Right forelimb (tissue), 1 donor: ENCODE measurements around the gene LINGO4.
A peak's percentile ranks its signal among the peaks of the same experiment; 100 is the strongest.
"Not testable (repeated sequence)": the region's sequence is repeated elsewhere in the genome, so short reads cannot be mapped to it uniquely, and the experiment has no call there.

ENCODE experiments used
- DNase-seq: peaks from one replicate; pipeline ENCODE4 v3.0.0-alpha.2; 2018

Gene LINGO4

DNA sequence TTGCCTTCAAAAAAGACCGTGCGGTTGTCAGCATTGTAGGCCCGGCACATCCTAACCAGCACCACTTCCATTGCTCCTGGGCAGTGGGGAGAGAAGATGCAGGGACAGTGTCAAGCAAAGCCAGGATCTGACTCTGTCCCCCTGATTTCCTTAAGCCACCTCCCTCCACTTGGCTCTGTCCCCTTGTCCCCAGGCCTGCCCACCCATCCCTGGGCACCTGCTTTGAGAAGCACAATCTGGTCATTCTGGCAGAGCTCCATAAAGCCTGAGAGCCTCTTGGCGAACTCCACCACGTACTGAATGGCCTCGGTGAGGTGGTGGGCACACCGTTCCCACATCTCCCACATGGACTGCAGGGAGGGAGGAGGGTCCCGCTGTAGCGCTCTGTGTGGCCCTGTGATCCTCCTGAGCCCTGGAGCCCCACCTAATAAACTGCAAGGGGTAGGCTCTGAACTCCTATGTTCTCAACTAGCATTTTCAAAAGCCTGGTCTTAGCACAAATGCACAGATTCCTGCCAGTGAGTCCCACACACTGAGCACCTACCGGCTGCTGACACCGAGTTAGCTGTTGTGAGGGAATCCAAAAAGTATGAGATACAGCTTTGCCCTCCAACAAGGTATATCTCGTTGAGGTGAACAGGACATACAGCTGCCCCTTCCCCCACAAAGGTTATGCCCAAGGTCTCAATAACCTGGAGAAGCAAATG, 8.2 kb upstream of the LINGO4 start:
- DNase-seq = no peak

DNA sequence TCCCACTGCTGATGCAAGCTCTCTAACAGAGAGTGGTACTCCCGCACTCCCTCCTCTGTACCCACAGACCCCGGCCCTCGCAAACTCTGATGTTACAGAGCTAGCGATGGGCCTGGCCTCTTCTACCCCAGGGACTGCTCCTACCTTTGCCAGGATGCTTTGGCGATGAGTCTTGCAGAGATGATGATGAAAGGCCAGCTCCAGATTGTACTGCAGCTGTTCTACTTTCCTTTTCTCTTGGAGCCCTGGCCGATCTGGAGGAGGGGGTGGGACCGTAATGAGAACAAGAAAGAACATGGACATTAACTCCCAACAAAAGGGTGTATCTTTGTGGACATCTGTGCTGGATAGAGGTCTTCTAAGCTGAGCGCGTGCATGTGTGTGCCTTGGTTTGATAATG, 6.0 kb upstream of the LINGO4 start:
- DNase-seq = no peak

DNA sequence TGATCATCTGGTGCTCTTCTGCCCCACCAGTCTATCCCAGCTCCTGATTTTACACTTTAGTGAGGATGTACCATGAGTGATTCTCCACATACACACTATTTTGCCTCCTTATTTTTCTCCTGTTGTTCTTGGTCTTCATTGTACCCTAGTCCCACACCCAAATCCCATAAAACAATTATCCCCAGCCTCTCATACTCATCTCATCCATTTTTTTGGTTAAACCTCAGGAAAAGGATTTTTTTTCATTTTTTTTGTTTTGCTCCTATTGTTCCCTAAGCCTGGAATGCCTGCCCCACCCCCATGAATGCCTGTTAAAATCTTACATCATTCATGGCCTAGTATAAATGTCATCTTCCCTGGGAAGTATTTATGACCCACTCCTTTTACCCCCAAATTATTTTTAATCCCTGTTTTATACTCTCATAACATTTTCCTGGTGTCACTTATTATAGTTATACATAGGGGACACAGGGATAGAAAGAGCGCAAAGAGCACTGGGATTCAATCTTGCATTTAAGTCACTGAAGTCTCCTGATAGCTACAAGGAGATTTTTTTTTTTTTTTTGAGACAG, 4.9 kb upstream of the LINGO4 start:
- no peak for DNase-seq

DNA sequence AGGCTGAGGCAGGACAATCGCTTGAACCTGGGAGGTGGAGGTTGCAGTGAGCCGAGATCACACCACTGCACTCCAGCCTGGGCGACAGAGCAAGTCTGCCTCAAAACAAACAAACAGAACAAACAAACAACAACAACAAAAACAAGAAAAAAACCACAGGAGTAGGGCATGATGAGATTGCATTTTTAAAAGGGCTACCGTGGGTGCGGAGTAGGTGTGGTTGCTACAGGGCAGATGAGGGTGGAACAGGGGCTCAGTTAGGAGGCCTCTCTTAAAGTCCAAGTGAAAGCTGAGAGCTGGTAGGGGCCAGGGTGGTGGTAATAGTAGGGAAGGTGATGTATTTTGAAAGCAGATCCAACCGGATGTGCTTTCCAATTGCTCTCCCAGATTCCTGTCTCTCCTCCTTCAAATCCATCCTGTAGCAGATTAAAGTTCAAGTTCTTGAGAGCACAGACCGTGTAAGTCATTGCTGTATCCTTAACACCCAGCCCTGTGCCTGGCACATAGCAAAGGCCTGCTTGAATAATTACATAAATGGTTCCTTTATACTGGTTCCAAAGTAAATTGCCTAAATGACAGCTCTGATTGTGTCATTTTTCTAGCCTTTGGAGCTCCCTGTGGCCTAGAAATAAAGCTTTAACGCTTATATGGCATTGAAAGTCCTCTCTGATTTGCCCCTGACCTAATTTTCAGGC, 4.2 kb upstream of the LINGO4 start:
- no peak for DNase-seq

DNA sequence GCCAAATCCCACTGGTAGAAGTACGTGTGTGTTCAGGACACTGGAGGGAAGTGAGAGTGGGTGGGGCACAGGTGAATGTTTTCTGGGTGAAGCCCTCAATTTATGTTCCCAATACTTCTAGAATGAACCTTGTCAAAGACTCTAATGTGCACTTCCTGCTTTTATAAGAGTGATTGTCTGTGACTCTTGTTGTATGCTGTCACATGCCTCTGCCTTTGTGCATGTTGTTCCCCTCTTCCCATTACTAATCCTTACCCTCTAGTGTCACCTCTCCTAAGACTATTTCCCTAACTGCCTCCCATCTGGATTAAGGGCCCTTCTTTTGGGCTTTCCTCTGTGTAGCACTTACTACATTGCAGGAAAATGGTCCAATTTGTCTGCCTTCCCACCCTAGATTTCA, 2.5 kb upstream of the LINGO4 start:
- peak; percentile 5 for DNase-seq

DNA sequence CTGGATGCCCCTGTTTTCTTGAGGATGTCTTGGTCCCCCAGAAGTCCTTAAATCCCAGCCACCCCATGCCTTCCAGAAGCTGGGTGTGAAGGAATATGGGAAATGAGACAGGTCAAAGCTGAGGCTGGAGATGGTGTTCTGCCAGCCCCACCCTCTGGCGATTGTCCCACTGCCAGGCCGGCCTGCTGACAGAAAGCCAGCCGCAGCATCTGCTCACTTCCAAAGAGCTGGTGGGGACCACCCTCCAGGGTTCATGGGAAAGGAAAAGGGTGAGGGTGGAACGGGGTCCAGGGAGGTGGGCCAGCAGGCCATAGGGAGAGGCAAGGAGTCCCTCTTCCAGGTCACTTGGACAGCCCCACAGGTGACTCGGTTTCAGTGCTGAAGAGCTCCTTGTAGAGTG, 1.9 kb upstream of the LINGO4 start:
- peak; percentile 19 for DNase-seq

DNA sequence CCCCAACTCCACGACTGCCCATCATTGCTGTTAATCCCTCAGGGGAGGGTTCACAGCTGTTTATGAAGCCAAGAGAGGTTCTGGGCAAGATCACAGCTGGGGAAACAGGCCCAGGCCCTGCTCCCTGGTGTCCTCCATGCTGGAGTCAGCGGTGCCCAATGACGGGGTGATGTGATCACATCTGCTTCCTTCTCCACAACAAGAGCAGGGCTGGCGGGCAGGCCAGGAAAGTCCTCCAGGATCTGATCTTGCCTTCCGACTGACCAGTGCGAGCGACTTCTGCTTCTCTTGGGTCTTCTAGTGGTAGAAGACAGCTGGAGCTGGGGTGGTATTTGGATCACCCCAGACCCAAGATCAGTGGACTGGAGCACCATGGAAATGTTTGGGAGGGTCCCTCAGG, 951 bp upstream of the LINGO4 start:
- DNase-seq = peak; percentile 33

DNA sequence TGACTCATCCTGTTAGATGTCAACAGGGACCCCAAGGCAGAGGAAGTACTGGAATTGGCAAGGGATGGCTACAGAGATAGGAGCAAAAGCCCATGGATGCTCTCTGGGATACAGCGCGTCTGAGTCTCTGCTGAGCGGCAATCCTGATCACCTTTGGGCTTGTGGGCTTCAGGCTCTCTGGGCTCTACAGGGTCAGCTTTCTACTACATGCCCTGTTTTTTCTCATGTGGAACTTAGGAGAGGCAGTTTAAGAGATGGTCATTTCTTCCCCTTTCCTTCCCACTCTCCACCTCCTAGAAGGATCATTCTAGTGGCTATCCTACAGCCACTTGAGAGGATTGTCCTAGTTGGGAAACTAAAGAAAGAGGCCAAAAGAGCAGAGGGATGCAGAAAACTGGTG, 1.3 kb downstream of the LINGO4 start:
- DNase-seq = peak; percentile 15

DNA sequence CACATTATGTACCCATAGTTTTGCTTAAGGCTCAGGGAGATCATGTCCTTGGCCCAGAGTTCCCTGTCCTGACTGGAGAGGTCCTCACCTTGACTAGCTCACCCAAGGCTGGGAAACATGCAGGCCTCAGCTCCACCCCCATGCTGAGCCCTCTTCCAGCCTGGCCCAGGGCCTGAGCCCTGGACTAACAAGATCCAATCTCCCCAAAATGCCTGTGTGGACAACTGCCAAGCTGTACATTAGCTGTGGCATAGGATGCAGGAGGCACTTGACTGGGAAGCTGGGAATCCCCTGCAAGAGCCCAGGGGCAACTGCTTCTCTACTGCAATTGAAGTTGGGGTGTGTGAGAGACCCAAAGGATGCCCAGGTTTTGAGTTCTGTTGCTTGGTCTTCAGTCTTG, 2.1 kb downstream of the LINGO4 start:
- DNase-seq = peak; percentile 38

DNA sequence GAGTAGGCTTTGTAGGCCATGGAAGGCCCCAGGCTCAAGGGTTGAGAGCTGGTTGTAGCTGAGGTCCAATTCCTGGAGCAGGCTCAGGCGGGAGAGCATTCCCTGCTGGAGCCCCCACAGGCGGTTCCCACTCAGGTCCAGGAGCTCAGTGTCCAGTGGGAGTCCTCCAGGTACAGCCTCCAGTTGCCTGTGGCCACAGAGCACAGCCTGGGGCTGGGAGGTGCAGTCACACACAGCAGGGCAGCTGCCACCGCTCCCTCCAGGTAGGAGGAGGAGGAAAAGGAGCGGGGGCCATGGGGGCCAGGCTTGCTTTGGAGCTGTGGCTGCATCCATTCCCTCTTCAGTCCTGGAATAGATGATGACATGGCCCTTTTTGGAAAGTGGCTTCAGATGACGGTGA, 2.8 kb downstream of the LINGO4 start:
- DNase-seq = no peak

DNA sequence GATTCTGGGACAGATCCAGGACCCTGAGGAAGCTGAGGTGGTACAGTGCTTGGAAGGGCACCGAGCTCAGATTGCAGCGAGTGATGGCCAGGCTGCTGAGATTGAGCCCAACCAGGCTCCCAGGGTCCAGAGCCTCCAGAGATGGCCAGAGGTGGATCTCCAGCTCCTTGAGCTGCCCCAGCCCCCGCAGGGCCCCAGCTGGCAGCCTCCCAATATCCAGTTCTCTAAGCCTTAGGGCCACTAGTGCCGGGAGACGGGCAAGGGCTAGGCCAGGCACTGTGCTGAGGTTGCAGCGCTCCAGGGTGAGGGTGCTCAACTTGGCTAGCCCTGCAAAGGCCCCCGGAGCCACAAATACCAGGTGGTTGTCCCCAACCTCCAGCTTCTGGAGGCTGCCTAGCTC, 3.4 kb downstream of the LINGO4 start:
- no peak for DNase-seq

DNA sequence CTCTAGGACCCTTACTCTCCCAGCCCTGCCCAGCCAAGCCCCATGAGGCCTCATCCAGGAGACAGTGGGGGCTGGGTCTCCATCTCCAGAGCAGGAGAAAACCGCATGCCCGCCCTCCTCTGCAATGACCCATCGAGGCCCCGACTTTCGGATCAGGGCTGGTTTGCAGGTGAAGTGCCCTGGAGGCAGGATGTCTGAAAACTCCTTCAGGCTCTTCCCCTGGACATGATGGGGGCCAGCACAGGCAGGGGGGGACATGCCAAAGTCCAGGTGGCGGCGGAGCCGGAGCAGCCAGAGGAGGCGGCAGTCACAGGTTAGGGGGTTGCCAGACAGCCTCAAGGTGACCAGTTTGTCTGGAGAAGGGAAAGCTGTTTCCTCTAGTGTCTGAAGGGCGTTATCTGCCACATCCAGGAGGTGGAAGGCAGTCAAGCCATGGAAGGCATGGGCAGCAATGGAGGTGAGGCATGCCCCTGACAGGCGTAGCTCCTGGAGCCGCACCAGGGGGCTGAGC, 3.9 kb downstream of the LINGO4 start:
- DNase-seq = no peak

DNA sequence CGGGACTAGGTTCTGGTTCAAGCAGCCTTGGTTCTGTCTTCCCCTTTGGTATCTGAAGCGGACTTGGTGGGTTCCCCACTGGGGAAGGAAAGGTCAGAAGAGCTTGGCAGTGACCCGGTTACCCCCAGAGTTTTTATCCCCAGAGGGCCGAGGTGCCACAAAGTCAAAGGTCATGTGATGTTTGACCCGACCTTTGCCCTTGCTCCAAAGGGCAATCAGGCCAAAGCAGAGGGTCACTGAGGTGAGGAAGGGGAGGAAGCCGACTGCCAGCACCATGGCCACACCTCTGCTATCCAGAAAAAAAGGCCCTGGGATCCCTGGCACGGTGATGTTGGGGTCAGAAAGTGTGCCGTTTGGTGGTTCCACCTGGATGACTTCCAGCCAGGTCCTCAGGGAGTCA, 4.4 kb downstream of the LINGO4 start:
- no peak for DNase-seq

DNA sequence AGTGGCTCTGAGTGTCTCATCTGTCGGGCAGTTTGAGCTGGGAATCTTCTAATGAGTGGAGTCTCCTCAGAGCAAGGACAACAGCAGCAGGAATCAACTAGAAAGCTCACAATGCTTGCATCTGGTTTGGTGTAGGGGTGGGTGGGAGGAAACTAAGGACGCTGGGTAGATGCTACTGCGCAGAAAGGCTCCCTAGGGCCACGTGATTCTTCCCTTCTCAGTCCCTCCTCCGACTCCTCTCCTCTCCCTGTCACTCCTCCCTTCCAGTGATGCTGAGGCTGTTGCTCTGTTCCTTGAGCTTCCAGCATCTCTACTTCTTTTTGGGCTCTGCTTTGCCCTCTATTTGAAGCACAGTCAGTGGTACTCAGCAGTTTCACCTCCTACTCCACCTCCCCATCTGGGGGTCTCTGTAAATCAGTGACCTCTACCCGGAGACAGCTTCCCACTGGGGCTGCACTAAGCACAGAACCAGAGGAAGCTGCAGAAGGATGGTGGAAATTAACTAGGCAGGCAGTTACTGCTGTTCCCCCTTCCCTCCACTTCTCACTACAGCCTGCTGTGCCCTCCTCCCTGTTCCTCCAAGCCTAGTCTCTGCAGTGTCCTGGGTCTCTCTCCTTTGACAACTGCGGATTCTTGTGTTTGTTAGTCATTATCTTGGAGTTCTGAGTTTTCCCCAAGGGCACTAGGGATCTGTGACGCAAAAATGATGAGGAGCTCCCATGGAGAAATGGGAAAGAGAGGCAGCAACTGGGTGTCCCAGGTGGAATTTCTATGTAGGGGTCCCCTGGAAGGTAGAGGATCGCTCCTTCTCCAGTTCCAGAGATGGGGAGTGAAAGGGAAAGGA, 5.8 kb downstream of the LINGO4 start:
- no peak for DNase-seq

DNA sequence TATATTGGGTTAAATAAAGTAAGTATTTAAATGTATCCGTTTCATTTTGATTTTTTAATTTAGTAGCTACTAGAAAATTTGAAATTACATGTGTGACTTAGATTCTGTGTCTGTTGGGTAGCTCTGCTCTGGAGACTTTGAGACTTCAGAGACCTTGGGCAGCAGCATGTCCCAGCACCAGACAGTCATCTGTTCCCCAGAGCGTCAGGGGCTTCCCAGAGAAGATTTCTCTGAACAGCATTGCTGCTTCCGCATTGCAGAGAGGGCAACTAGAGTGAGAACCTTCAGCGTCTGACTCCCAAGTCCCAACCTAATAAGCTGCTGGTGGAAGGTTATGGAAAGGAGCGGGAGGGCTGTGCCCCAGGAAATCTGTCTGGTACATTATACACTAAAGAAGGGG, 6.6 kb downstream of the LINGO4 start:
- DNase-seq = no peak

DNA sequence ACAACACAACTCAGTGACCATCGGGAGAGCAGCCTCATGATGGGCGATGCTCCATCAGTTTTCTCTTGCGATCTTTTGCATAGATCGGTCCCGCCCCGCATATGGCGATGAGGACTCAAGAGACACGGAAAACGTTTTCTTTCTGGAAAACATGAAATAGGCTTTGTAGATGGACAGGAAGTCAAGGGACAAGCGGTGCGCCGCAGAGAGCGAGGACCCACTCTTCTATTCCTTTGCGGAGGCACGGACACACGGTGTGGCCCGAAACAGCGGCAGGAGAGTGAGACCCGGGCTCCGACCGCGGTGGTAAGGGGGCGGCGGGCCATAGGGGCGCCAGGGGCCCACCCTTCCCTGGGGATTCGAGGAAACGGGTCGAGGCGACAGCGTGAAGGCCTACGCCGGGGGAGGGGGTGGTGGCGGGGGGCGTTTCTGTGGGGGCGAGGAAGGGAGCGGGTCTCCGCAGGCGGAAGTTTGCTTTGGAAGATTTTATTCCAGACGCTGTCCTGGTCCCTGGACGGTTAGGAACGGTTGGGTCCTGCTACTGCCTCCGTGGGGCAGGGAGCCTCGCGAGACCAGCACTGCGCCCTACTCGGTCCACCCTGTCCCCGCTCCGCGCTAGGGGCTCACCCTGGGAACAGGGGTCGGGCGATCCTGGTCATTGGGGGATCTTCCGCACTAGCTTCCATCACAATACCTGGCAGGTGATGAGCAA, 14.1 kb downstream of the LINGO4 start:
- DNase-seq = peak; percentile 51

DNA sequence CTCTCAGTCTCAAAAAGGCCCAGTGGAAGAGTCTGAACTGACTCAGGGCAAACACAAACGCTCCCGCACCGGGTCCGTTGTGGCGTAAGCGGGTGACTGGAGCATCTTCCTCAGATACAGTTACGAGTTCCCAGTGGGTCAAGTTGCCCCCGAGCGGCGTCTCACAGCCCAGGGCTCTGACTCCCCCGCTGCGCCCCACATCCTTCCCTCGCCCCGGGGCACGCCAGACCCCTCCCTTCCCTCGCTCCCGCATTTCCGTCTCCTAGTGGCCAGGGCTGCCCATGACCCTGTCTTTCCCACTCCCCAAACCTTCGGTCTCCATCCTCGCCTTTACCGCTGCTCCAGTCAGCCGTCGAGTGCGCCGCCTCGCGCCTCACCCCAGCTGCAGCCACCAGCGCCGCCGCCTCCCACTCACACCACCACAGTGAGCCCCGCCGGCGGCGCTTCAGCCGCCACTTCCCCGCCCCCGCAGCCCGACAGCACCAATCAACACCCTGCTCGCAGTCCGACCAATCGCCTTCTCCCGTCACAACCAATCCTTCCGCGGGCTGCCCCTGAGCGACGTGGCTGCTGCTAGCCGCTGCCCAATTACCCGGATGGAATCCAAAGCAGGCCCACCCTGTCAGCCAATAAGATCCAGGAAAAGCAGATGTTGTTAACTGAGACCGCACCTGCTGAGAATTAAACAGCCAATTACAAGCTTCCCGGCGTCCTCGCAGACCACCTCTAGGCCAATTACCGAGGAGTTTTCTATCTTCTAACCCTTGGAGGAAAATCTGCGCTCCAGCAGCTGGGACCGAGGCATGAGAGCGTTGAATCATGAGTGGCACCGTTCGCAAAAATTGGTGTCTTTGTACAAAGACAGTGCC, 14.9 kb downstream of the LINGO4 start, which contains the start of gene TDRKH:
TDRKH (minus strand) TSS at position 430 of the 869 bp plus-strand sequence. CDS start 7,478 bp downstream, outside the sequence.
- peak; percentile 96 for DNase-seq

DNA sequence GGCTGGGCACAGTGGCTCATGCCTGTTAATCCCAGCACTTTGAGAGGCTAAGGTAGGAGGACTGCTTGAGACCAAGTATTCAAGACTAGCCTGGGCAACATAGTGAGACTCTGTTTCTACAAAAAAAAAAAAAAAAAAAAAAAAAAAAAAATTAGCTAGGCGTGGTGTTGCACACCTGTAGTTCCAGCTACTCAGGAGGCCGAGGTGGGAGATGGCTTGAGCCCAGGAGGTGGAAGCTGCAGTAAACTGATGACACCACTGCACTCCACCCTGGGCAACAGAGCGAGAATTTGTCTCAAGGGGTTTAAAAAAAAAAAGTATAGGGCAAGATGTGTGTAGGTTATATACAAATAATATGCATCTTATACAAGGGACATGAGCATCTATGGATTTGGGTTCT, 17.5 kb downstream of the LINGO4 start:
- DNase-seq = no peak

DNA sequence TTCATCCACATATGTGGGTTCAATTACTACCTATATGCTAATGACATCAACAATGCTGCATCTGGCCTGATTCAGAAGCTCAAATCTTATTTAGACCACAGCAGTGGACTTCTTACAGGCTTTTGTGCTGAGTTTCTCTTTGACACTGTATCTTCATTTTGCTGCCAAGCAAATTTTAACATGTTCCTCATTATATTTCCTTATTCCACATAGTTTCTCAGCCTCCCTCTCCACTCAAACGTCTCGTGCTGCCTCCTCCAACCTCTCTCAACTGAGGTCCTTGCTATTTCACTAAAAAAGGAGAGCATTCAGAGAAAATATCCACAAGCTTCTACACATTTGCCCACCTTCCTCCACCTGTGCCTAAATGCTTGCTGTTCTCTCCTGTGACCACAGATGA, 21.4 kb downstream of the LINGO4 start:
- no peak for DNase-seq

DNA sequence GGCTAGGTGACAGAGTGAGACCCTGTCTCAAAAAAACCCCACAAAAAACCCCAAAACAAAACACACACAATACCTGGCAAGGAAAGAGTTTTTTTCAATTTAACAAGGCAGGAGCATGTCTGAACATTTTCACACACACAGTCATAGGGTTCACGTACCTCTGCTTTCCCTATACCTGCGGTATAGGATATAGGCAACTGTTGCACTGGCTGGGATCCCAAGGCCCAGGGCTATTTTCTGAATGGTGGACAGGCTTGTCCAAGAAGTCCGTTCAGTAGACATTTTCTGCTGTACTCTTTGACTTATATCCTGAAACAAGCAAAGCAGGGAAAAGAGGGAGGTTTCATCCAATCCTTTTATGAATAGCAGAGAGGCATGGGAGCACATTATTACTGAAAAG, 22.5 kb downstream of the LINGO4 start:
- no peak for DNase-seq

DNA sequence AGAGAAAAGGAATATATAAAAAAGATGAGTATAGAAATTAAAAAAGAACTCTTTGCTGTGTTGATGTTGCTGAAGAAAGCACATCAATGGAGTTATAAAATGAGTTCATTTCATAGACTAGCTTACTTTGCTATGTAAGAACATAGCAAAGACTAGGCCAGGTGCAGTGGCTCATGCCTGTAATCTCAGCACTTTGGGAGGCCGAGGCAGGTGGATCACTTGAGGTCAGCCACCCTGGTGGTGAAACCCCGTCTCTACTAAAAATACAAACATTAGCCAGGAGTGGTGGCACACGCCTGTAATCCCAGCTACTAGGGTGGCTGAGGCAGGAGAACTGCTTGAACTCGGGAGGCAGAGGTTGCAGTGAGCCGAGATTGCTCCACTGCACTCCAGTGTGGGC, 23.2 kb downstream of the LINGO4 start:
- DNase-seq = not testable (repeated sequence)
